AG10803 (cell line): Measurements from ENCODE around the gene APBA3.

Source experiments
- DNase-seq: peaks from one replicate; pipeline ENCODE4 v3.0.0; 2010; ENCODE audit warnings: low read depth
- H3K4me3 ChIP-seq: 2 replicates; pipeline ENCODE4 v1.5.1; 2011; ENCODE audit warnings: mild to moderate bottlenecking, low read length, control low read depth
- CTCF ChIP-seq: conservative IDR thresholded peaks from 2 replicates; pipeline ENCODE4 v1.5.1; 2011; ENCODE audit warnings: mild to moderate bottlenecking, low read length, control low read depth, inconsistent platforms

APBA3 gene

GRCh38 chr19:3807131-3807480, 45.6 kb upstream of the APBA3 start:
- no peak for TF ChIP-seq CTCF
- DNase-seq = no peak
- no peak overlapping the region for H3K4me3 ChIP-seq

GRCh38 chr19:3805859-3806258, 44.4 kb upstream of the APBA3 start:
- no peak overlapping the region for H3K4me3 ChIP-seq
- DNase-seq = no peak

GRCh38 chr19:3804429-3804828, 42.9 kb upstream of the APBA3 start:
- no peak for DNase-seq
- no peak for TF ChIP-seq CTCF
- no peak overlapping the region for H3K4me3 ChIP-seq

More at GRCh38 chr19:3805859-3806258, 44.4 kb upstream of the APBA3 start:
- TF ChIP-seq CTCF = no peak

- no peak overlapping the region for H3K4me3 ChIP-seq
- DNase-seq = no peak
- no peak for TF ChIP-seq CTCF
Measured at GRCh38 chr19:3803986-3804385, 42.5 kb upstream of the APBA3 start.

GRCh38 chr19:3803114-3803888, 41.8 kb upstream of the APBA3 start:
- no peak for TF ChIP-seq CTCF
- no peak for DNase-seq
- no peak overlapping the region for H3K4me3 ChIP-seq

GRCh38 chr19:3801412-3802096, 40.1 kb upstream of the APBA3 start:
- peak; percentile 32 for TF ChIP-seq CTCF
- no peak overlapping the region; the same call in 1 of the 2 replicates for H3K4me3 ChIP-seq
- no peak for DNase-seq

- no peak for DNase-seq
- H3K4me3 ChIP-seq = no peak overlapping the region
- TF ChIP-seq CTCF = no peak
Measured at GRCh38 chr19:3800996-3801395, 39.5 kb upstream of the APBA3 start.
